Measurements from ENCODE around the gene GALE. TPM values are rescaled to one million over a fixed set of nuclear protein-coding genes. Genes with fewer than 3 reads are reported as not detected.

The GALE gene
- total RNA-seq, 1 donor from 2014 or later = 24.9 TPM

- Mint-ChIP-seq H3K4me1 (ENCODE audit: low read depth) (peaks cover 26% of the 10 kb centered on the region), H3K4me3 (ENCODE audit: unreplicated experiment) (peak within 1 kb of the TSS; percentile 87), H3K9me3 (ENCODE audit: low read depth) (no peaks in the 10 kb centered on the region), H3K36me3 (ENCODE audit: low read depth) (peaks cover 3% of the 10 kb centered on the region), H3K27ac (ENCODE audit: unreplicated experiment) (peak within 1 kb of the TSS; percentile 99), H3K27me3 (ENCODE audit: low read depth) (no peaks in the 10 kb centered on the region)
- TF ChIP-seq CTCF (IDR thresholded peaks at IDR 0.05) = no peak
- no peak for DNase-seq (ENCODE audit: low spot score)
Measured at GRCh38 chr1:23777979-23778814, 22.4 kb downstream of the GALE start, which contains the start of gene PITHD1. TSS of gene PITHD1 (plus strand) at chr1:23778418. CDS start at chr1:23778516, 98 bp downstream.

GRCh38 chr1:23776217-23776616 lies 24.3 kb downstream of the GALE start:
- Mint-ChIP-seq H3K36me3 (ENCODE audit: low read depth) (no peaks in the 10 kb centered on the region), H3K4me1 (ENCODE audit: low read depth) (peaks cover 30% of the 10 kb centered on the region), H3K27ac (ENCODE audit: unreplicated experiment) (no peak overlapping the region), H3K27me3 (ENCODE audit: low read depth) (no peaks in the 10 kb centered on the region), H3K4me3 (ENCODE audit: unreplicated experiment) (no peak overlapping the region), H3K9me3 (ENCODE audit: low read depth) (no peaks in the 10 kb centered on the region)
- DNase-seq (ENCODE audit: low spot score) = no peak
- TF ChIP-seq CTCF (IDR thresholded peaks at IDR 0.05) = no peak

- Mint-ChIP-seq H3K27ac (ENCODE audit: unreplicated experiment) (no peak overlapping the region), H3K9me3 (ENCODE audit: low read depth) (no peaks in the 10 kb centered on the region), H3K4me1 (ENCODE audit: low read depth) (peaks cover 20% of the 10 kb centered on the region), H3K36me3 (ENCODE audit: low read depth) (no peaks in the 10 kb centered on the region), H3K4me3 (ENCODE audit: unreplicated experiment) (no peak overlapping the region), H3K27me3 (ENCODE audit: low read depth) (no peaks in the 10 kb centered on the region)
- DNase-seq (ENCODE audit: low spot score) = no peak
- TF ChIP-seq CTCF (IDR thresholded peaks at IDR 0.05) = no peak
Measured at GRCh38 chr1:23774174-23774880, 26.2 kb downstream of the GALE start.

- H3K27ac Mint-ChIP-seq (ENCODE audit: unreplicated experiment) = no peak overlapping the region
- H3K9me3 Mint-ChIP-seq (ENCODE audit: low read depth) = no peaks in the 10 kb centered on the region
- no peak for TF ChIP-seq CTCF (IDR thresholded peaks at IDR 0.05)
- no peak for DNase-seq (ENCODE audit: low spot score)
- no peaks in the 10 kb centered on the region for H3K27me3 Mint-ChIP-seq (ENCODE audit: low read depth)
- H3K4me1 Mint-ChIP-seq (ENCODE audit: low read depth) = peaks cover 9% of the 10 kb centered on the region
- H3K4me3 Mint-ChIP-seq (ENCODE audit: unreplicated experiment) = no peak overlapping the region
- no peaks in the 10 kb centered on the region for H3K36me3 Mint-ChIP-seq (ENCODE audit: low read depth)
Measured at GRCh38 chr1:23772854-23773242, 27.7 kb downstream of the GALE start.

GRCh38 chr1:23772049-23772853 lies 28.3 kb downstream of the GALE start:
- no peaks in the 10 kb centered on the region for H3K27me3 Mint-ChIP-seq (ENCODE audit: low read depth)
- H3K4me3 Mint-ChIP-seq (ENCODE audit: unreplicated experiment) = no peak overlapping the region
- no peaks in the 10 kb centered on the region for H3K9me3 Mint-ChIP-seq (ENCODE audit: low read depth)
- peak; percentile 88 for TF ChIP-seq CTCF (IDR thresholded peaks at IDR 0.05)
- H3K36me3 Mint-ChIP-seq (ENCODE audit: low read depth) = no peaks in the 10 kb centered on the region
- no peak for DNase-seq (ENCODE audit: low spot score)
- no peak overlapping the region for H3K27ac Mint-ChIP-seq (ENCODE audit: unreplicated experiment)
- H3K4me1 Mint-ChIP-seq (ENCODE audit: low read depth) = peaks cover 5% of the 10 kb centered on the region

Measured in chondrocyte (in vitro differentiated cells).